HG03135 (cell line): ENCODE data around the gene HDAC4.
"Not testable (repeated sequence)": the region's sequence is repeated elsewhere in the genome, so short reads cannot be mapped to it uniquely, and the experiment has no call there.

Experiments used
- ATAC-seq: cut with Tn5 transposase; IDR thresholded peaks from one replicate; pipeline ENCODE4 v1.9.1; 2021; ENCODE audit warnings: mild to moderate bottlenecking, moderate library complexity; ENCODE audit not compliant: unreplicated experiment

HDAC4 gene

GRCh38 chr2:239079671-239080294 lies 321.0 kb downstream of the HDAC4 start:
- ATAC-seq: no peak

GRCh38 chr2:239078128-239078924 lies 322.5 kb downstream of the HDAC4 start:
- no peak for ATAC-seq

GRCh38 chr2:239077260-239077659 lies 323.6 kb downstream of the HDAC4 start:
- ATAC-seq: no peak

- ATAC-seq: no peak
Measured at GRCh38 chr2:239075918-239076758, 324.7 kb downstream of the HDAC4 start.

- no peak for ATAC-seq
Measured at GRCh38 chr2:239073745-239074530, 326.9 kb downstream of the HDAC4 start.

- ATAC-seq: no peak
Measured at GRCh38 chr2:239073270-239073669, 327.6 kb downstream of the HDAC4 start.

GRCh38 chr2:239072786-239073185 lies 328.0 kb downstream of the HDAC4 start:
- no peak for ATAC-seq

- no peak for ATAC-seq
Measured at GRCh38 chr2:239070466-239070865, 330.4 kb downstream of the HDAC4 start.

- not testable (repeated sequence) for ATAC-seq
Measured at GRCh38 chr2:239069362-239070333, 331.2 kb downstream of the HDAC4 start.

GRCh38 chr2:239068411-239068810 lies 332.4 kb downstream of the HDAC4 start:
- no peak for ATAC-seq

GRCh38 chr2:239067196-239067865 lies 333.5 kb downstream of the HDAC4 start:
- ATAC-seq: no peak

GRCh38 chr2:239066597-239066996 lies 334.2 kb downstream of the HDAC4 start:
- ATAC-seq: no peak

GRCh38 chr2:239065962-239066361 lies 334.9 kb downstream of the HDAC4 start:
- no peak for ATAC-seq

- no peak for ATAC-seq
Measured at GRCh38 chr2:239065537-239065936, 335.3 kb downstream of the HDAC4 start.

- no peak for ATAC-seq
Measured at GRCh38 chr2:239064891-239065290, 335.9 kb downstream of the HDAC4 start.

- ATAC-seq: no peak
Measured at GRCh38 chr2:239064253-239064652, 336.6 kb downstream of the HDAC4 start.

GRCh38 chr2:239062743-239063142 lies 338.1 kb downstream of the HDAC4 start:
- ATAC-seq: no peak

- no peak for ATAC-seq
Measured at GRCh38 chr2:239061824-239062570, 338.8 kb downstream of the HDAC4 start.
